Measurements from ENCODE around the gene PCOLCE2. TPM values are rescaled to one million over a fixed set of nuclear protein-coding genes. Genes with fewer than 3 reads are reported as not detected.

The PCOLCE2 gene
- total and polyA plus RNA-seq, 4 donors: 6.8 to 14.7 (median 10.1) TPM

DNA sequence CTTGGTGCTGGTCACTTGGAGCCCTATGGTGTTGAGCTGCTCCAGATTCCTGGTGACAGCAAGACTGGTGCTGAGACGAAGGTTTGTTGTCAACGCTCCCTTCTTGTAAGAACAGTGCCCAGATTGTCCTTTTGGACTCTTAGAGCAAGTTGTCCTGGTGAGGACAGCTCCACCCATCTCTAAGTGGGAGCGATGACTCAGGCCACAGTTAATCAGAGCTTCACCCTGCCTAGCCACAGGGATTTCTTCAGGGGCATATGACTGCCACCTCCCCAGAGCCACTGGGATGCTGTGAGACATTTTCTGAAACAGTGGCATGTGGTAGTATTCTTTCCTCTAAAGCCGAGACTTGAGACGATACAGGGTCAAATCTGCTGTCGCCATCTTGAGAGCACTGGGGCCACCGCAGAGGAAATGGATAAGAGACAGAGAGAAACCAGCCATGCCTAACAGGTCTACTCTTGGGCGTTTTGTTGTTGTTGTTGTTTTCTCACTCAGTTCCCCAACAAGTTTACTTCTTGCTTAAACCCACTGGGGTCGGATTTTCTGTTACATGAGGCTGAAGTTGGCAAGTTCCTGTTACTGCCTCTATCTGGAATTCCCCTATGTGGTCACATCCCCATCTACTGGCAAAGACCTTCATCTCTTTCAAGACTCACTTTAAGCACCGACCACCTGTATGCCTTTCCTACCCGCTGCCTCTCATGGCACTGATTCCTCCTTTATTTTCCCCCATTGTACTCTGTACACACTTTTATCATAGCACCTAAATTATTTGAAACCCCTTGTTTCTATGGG lies 16.0 kb upstream of the PCOLCE2 start:
- H3K4me3 ChIP-seq (ENCODE audit: low read depth, low read length): no peak overlapping the region
- no peaks in the 10 kb centered on the region for H3K4me1 ChIP-seq (ENCODE audit: control insufficient read depth, insufficient read depth, low read length)
- H3K9me3 ChIP-seq (ENCODE audit: control insufficient read depth, insufficient read depth, low read length): no peaks in the 10 kb centered on the region
- 88% methylated on average over 6 of the region's 11 CpGs for WGBS (ENCODE audit: insufficient coverage)
- H3K36me3 ChIP-seq (ENCODE audit: control insufficient read depth, insufficient read depth, low read length): no peaks in the 10 kb centered on the region
- no peak for DNase-seq (ENCODE audit: low read depth in 4 of 6, low spot score in 6 of 6)
- H3K27me3 ChIP-seq (ENCODE audit: control insufficient read depth, insufficient read depth, low read length): no peaks in the 10 kb centered on the region
- H3K27ac ChIP-seq (ENCODE audit: low read depth, low read length): no peak overlapping the region

DNA sequence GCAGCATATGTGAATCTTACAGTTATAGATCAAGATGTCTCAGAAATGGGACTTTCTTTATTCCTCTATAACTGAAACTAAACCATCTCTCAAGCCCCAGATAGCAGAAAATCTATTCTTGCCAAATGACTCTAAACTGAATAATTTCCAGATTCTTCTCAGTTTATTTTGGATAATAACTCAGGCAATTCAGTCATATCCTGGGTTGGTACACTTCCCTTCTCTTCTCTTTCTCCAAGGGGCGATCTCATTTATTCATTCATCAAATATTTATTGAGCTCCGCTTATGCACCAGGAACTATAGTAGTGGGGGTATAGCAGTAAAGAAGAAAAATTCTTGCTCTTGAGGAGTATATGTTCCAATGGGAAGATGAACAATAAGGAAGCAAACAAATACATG lies 13.5 kb upstream of the PCOLCE2 start:
- no peak overlapping the region for H3K27ac ChIP-seq (ENCODE audit: low read depth, low read length)
- no CpG with 5 or more reads among the region's 2 CpGs for WGBS (ENCODE audit: insufficient coverage)
- H3K9me3 ChIP-seq (ENCODE audit: control insufficient read depth, insufficient read depth, low read length): no peaks in the 10 kb centered on the region
- no peaks in the 10 kb centered on the region for H3K27me3 ChIP-seq (ENCODE audit: control insufficient read depth, insufficient read depth, low read length)
- DNase-seq (ENCODE audit: low read depth in 4 of 6, low spot score in 6 of 6): no peak
- H3K4me1 ChIP-seq (ENCODE audit: control insufficient read depth, insufficient read depth, low read length): no peaks in the 10 kb centered on the region
- H3K36me3 ChIP-seq (ENCODE audit: control insufficient read depth, insufficient read depth, low read length): no peaks in the 10 kb centered on the region
- no peak overlapping the region for H3K4me3 ChIP-seq (ENCODE audit: low read depth, low read length)

DNA sequence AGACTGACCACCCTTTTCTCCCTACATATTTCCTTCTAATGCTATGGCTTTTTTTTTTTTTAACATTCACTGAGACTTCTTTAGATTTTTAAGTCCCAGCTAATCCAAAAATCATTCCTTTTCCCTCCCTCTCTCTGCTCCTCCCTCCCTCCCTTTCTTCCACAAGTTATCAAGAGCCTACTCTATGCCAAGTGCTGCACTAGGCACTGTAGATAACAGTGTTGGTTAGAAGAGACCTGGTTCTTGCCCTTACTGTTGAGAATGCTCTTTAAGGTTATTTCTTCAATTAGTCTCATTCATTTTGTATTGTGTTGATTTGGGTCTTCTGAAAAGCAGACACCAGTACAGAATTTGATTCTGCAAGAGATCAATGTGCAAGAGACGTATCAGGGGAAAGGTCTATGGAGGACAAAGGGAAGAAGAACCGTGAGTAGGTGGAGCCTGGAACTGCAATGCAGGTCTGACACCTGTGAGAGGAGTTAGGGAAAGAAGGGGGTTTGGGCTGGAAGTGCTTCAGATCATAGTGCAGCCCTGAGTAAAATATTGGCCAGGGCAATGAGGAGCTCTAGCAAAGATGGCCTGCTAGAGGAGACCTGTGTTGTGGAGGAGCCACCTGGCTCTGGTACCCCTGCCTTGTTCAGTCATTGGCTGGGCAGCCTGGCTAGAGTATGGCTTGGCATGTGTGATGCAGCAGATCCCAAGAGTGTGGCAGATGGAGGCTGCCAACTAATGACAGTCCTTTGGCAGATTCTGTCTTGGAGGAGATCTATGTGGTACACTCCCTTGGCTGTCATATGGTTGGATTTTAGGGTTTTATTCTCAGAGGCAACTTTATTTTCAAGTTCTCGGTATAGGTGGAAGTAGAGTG lies 9.7 kb upstream of the PCOLCE2 start:
- Histone ChIP-seq H3K4me1 (ENCODE audit: control insufficient read depth, insufficient read depth, low read length) (no peaks in the 10 kb centered on the region), H3K9me3 (ENCODE audit: control insufficient read depth, insufficient read depth, low read length) (no peaks in the 10 kb centered on the region), H3K36me3 (ENCODE audit: control insufficient read depth, insufficient read depth, low read length) (no peaks in the 10 kb centered on the region), H3K4me3 (ENCODE audit: low read depth, low read length) (no peak overlapping the region), H3K27ac (ENCODE audit: low read depth, low read length) (no peak overlapping the region), H3K27me3 (ENCODE audit: control insufficient read depth, insufficient read depth, low read length) (no peaks in the 10 kb centered on the region)
- peak in 1 of 6 donors; percentile 51 for DNase-seq (ENCODE audit: low read depth in 4 of 6, low spot score in 6 of 6)
- WGBS (ENCODE audit: insufficient coverage): 97% methylated on average over 2 of the region's 3 CpGs

DNA sequence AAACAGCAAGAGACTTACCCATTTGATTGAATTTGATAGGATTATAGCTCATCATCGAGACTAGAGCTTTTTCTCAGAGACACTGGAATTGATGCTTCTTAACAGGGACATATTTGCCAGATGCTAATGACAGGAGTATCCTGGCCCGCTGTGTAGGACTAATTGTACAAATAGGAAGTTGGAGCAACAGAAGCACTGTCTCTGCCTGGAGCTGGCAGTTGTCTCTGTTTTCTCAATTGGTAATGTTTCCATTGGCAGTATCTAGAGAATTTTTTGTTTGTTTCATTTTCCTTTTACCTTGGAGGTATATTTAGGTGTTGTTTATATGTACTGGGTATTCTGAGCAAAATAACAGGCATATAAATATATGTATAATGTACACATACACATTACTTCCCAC lies 8.9 kb upstream of the PCOLCE2 start:
- Histone ChIP-seq H3K9me3 (ENCODE audit: control insufficient read depth, insufficient read depth, low read length) (no peaks in the 10 kb centered on the region), H3K4me3 (ENCODE audit: low read depth, low read length) (no peak overlapping the region), H3K4me1 (ENCODE audit: control insufficient read depth, insufficient read depth, low read length) (no peaks in the 10 kb centered on the region), H3K36me3 (ENCODE audit: control insufficient read depth, insufficient read depth, low read length) (no peaks in the 10 kb centered on the region), H3K27me3 (ENCODE audit: control insufficient read depth, insufficient read depth, low read length) (no peaks in the 10 kb centered on the region), H3K27ac (ENCODE audit: low read depth, low read length) (no peak overlapping the region)
- WGBS (ENCODE audit: insufficient coverage): 58% methylated on average over 1 of the region's 2 CpGs
- DNase-seq (ENCODE audit: low read depth in 4 of 6, low spot score in 6 of 6): no peak

DNA sequence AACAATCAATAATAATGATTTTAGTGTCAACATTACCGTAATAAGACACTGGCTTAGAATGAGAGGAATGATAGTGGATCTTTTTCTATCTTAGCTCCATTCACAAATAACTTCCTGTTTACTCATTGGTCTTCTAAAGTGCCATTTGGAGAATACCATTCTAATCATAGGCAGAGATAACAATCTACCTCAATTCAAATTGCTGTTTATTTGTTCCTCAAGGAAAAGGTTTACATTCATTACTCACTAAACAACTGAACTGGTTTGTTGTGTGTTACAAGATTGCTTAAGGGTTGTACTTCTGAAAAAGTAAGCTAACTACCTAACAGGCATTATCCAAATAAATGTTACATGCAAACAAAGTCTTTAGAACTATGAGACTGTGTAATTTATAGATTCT lies 8.1 kb upstream of the PCOLCE2 start:
- no peaks in the 10 kb centered on the region for H3K4me1 ChIP-seq (ENCODE audit: control insufficient read depth, insufficient read depth, low read length)
- DNase-seq (ENCODE audit: low read depth in 4 of 6, low spot score in 6 of 6): no peak
- no peak overlapping the region for H3K27ac ChIP-seq (ENCODE audit: low read depth, low read length)
- no CpG with 5 or more reads among the region's 1 CpG for WGBS (ENCODE audit: insufficient coverage)
- no peaks in the 10 kb centered on the region for H3K36me3 ChIP-seq (ENCODE audit: control insufficient read depth, insufficient read depth, low read length)
- no peak overlapping the region for H3K4me3 ChIP-seq (ENCODE audit: low read depth, low read length)
- H3K27me3 ChIP-seq (ENCODE audit: control insufficient read depth, insufficient read depth, low read length): no peaks in the 10 kb centered on the region
- H3K9me3 ChIP-seq (ENCODE audit: control insufficient read depth, insufficient read depth, low read length): no peaks in the 10 kb centered on the region

DNA sequence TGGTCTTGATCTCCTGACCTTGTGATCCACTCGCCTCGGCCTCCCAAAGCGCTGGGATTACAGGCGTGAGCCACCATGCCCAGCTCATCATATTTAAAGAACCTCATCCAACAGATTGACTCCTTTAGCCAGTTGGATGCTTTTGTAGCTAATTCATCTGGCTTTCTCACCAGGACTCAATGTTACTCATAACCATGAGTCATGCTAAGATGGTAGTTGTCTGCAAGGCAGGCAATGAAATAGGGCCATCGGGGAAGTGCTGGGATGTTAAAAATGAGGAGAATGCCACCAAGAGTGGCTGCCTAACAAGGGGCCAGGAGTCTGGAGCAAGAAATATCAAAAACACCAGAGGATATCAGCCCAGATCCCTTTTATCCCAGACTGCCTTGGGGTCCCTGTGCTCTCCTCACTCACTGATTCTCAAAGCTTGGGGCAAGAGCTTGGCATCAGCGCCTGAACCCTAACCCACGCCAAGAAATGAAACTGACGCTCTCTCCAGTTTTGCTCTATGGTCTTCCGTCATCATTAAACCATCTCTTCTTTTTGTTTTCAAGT lies 7.4 kb upstream of the PCOLCE2 start:
- no peak overlapping the region for H3K4me3 ChIP-seq (ENCODE audit: low read depth, low read length)
- H3K27ac ChIP-seq (ENCODE audit: low read depth, low read length): no peak overlapping the region
- DNase-seq (ENCODE audit: low read depth in 4 of 6, low spot score in 6 of 6): no peak
- H3K9me3 ChIP-seq (ENCODE audit: control insufficient read depth, insufficient read depth, low read length): no peaks in the 10 kb centered on the region
- H3K36me3 ChIP-seq (ENCODE audit: control insufficient read depth, insufficient read depth, low read length): no peaks in the 10 kb centered on the region
- 97% methylated on average over 6 of the region's 9 CpGs for WGBS (ENCODE audit: insufficient coverage)
- no peaks in the 10 kb centered on the region for H3K27me3 ChIP-seq (ENCODE audit: control insufficient read depth, insufficient read depth, low read length)
- no peaks in the 10 kb centered on the region for H3K4me1 ChIP-seq (ENCODE audit: control insufficient read depth, insufficient read depth, low read length)

DNA sequence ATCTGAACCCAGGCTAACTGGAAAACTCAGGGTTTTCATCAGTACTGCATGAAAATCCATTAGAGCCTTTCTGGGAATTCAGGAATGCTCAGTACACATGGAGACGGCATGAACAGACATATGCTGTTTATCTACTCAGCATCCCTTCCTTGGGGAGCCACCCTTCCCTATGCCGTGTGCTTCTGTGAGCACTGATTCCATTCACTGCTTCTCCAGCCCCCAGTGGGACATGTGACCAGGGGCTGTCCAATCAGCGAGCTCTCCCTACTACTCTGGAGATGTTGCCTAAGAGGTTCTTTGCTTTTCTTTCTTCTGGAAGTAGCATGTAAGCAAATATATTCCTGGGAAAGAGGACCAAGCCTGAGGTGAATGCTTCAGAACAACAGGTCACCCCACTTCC lies 5.6 kb upstream of the PCOLCE2 start:
- Histone ChIP-seq H3K4me3 (ENCODE audit: low read depth, low read length) (no peak overlapping the region), H3K27ac (ENCODE audit: low read depth, low read length) (no peak overlapping the region), H3K4me1 (ENCODE audit: control insufficient read depth, insufficient read depth, low read length) (no peaks in the 10 kb centered on the region), H3K9me3 (ENCODE audit: control insufficient read depth, insufficient read depth, low read length) (no peaks in the 10 kb centered on the region), H3K36me3 (ENCODE audit: control insufficient read depth, insufficient read depth, low read length) (no peaks in the 10 kb centered on the region), H3K27me3 (ENCODE audit: control insufficient read depth, insufficient read depth, low read length) (no peaks in the 10 kb centered on the region)
- no peak for DNase-seq (ENCODE audit: low read depth in 4 of 6, low spot score in 6 of 6)
- WGBS (ENCODE audit: insufficient coverage): 67% methylated on average over 1 of the region's 3 CpGs

DNA sequence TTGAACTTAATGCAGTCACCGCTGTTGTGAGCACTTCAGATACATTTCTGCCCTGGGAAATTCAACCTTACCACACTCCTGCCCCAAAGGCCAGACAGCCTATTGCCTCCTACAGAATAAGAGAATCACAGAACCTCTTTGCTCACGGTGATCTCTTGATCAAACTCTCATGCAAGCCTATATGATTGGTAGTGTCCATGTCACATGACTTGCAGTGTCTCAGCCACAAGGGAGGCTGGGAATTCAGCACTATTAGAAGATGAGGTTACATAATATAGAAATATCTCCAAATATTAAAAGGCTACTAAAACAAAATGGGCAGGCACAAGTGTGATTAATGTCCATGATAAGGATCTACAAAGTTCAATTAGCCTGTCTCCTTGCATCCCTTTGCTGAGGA lies 3.8 kb upstream of the PCOLCE2 start:
- Histone ChIP-seq H3K36me3 (ENCODE audit: control insufficient read depth, insufficient read depth, low read length) (no peaks in the 10 kb centered on the region), H3K4me1 (ENCODE audit: control insufficient read depth, insufficient read depth, low read length) (peaks cover 11% of the 10 kb centered on the region), H3K9me3 (ENCODE audit: control insufficient read depth, insufficient read depth, low read length) (no peaks in the 10 kb centered on the region), H3K27ac (ENCODE audit: low read depth, low read length) (no peak overlapping the region), H3K4me3 (ENCODE audit: low read depth, low read length) (no peak overlapping the region), H3K27me3 (ENCODE audit: control insufficient read depth, insufficient read depth, low read length) (peaks cover 4% of the 10 kb centered on the region)
- DNase-seq (ENCODE audit: low read depth in 4 of 6, low spot score in 6 of 6): no peak
- 88% methylated on average over 2 of the region's 2 CpGs for WGBS (ENCODE audit: insufficient coverage)

DNA sequence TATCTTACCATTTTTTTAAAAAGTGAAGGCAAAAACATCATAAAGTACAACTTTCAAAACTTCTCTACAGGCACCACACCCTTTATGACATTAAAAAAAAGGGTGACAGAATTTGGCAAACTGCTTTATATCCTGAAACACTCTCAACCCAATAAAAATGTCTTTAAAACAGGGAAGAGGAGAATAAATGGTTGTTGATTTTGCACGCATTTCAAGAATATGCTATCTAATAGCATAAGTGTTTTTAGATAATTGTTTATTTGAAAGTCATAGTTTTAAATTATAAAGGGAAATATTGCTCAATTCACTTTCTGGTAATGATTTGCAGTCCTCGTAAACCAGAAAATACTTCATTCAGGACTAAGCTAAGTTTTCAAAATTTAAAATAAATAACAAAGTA lies 1.7 kb upstream of the PCOLCE2 start:
- no peaks in the 10 kb centered on the region for H3K9me3 ChIP-seq (ENCODE audit: control insufficient read depth, insufficient read depth, low read length)
- no peak overlapping the region for H3K4me3 ChIP-seq (ENCODE audit: low read depth, low read length)
- H3K27ac ChIP-seq (ENCODE audit: low read depth, low read length): no peak overlapping the region
- peaks cover 11% of the 10 kb centered on the region for H3K4me1 ChIP-seq (ENCODE audit: control insufficient read depth, insufficient read depth, low read length)
- DNase-seq (ENCODE audit: low read depth in 4 of 6, low spot score in 6 of 6): no peak
- H3K27me3 ChIP-seq (ENCODE audit: control insufficient read depth, insufficient read depth, low read length): peaks cover 4% of the 10 kb centered on the region
- H3K36me3 ChIP-seq (ENCODE audit: control insufficient read depth, insufficient read depth, low read length): no peaks in the 10 kb centered on the region
- WGBS (ENCODE audit: insufficient coverage): no CpG with 5 or more reads among the region's 2 CpGs

All from spinal cord (tissue), 10 donors.